Right renal pelvis (tissue), 4 donors: ENCODE results near the gene TXNL4A. TPM values are rescaled to one million over a fixed set of nuclear protein-coding genes. Genes with fewer than 3 reads are reported as not detected.

Source experiments
- DNase-seq, 4 donors: peaks; one replicate each; pipeline ENCODE4 v3.0.0-alpha.2; 2013; ENCODE audit warnings: low read depth in 4 of 4, low spot score in 3 of 4, missing footprints in 1 of 4
- polyA plus RNA-seq, 4 donors: library from polyadenylated mRNA; unstranded; fragments of 120-200 nt; gene quantifications; one replicate each; pipeline ENCODE4 v1.2.1, GENCODE V29; 2013; ENCODE audit not compliant: insufficient read length in 4 of 4

The TXNL4A gene
- polyA plus RNA-seq, 4 donors = 88.9 to 98.2 (median 94.2) TPM

- DNase-seq = no peak
These were observed 37.6 kb downstream of the TXNL4A start for GRCh38 chr18:79950515-79951341.

- no peak for DNase-seq
These were observed 38.5 kb downstream of the TXNL4A start for GRCh38 chr18:79949697-79950487.

GRCh38 chr18:79948719-79949411 lies 39.5 kb downstream of the TXNL4A start:
- DNase-seq = no peak

GRCh38 chr18:79947881-79948610 lies 40.3 kb downstream of the TXNL4A start:
- no peak for DNase-seq

GRCh38 chr18:79947054-79947755 lies 41.2 kb downstream of the TXNL4A start:
- DNase-seq = no peak

- no peak for DNase-seq
These were observed 43.0 kb downstream of the TXNL4A start for GRCh38 chr18:79945118-79946042.

- no peak for DNase-seq
These were observed 43.6 kb downstream of the TXNL4A start for GRCh38 chr18:79944746-79945117.

- DNase-seq = no peak
These were observed 44.1 kb downstream of the TXNL4A start for GRCh38 chr18:79944126-79944731.

- no peak for DNase-seq
These were observed 44.7 kb downstream of the TXNL4A start for GRCh38 chr18:79943608-79944125.

GRCh38 chr18:79942786-79943607 lies 45.4 kb downstream of the TXNL4A start:
- no peak for DNase-seq

- DNase-seq = no peak
These were observed 46.2 kb downstream of the TXNL4A start for GRCh38 chr18:79942211-79942610.

- no peak for DNase-seq
These were observed 46.8 kb downstream of the TXNL4A start for GRCh38 chr18:79941473-79942119.

- no peak for DNase-seq
These were observed 47.4 kb downstream of the TXNL4A start for GRCh38 chr18:79940814-79941472.

GRCh38 chr18:79940126-79940813 lies 48.1 kb downstream of the TXNL4A start:
- DNase-seq = no peak

GRCh38 chr18:79939096-79939495 lies 49.3 kb downstream of the TXNL4A start:
- DNase-seq = no peak

GRCh38 chr18:79938196-79938595 lies 50.2 kb downstream of the TXNL4A start:
- DNase-seq = no peak
